Keratinocyte (primary cell): ENCODE data around the gene GRPEL1. TPM values are rescaled to one million over a fixed set of nuclear protein-coding genes. Genes with fewer than 3 reads are reported as not detected.

Experiments
- DNase-seq: peaks from one replicate; pipeline ENCODE4 v3.0.0-alpha.2; 2011; ENCODE audit warnings: low read depth, missing footprints, low spot score
- FAIRE-seq: peaks from 2 replicates; lab custom pipeline; 2011; peaks lifted over from hg19 to GRCh38; lab: Jason Lieb, UNC
- H2AFZ ChIP-seq: 2 replicates; pipeline ENCODE4 v1.6.0; 2012; ENCODE audit warnings: low read length, control low read depth, inconsistent platforms; ENCODE audit not compliant: control insufficient read depth
- H3K27ac ChIP-seq: 2 replicates; pipeline ENCODE4 v1.5.1; 2011; ENCODE audit warnings: low read length; ENCODE audit not compliant: control insufficient read depth, insufficient read depth
- H3K27me3 ChIP-seq: 3 replicates; pipeline ENCODE4 v1.6.0; 2011; ENCODE audit warnings: low read length; ENCODE audit not compliant: control insufficient read depth, insufficient read depth; ENCODE audit errors: extremely low read depth
- H3K36me3 ChIP-seq, 2 experiments: 2 replicates in 1 of 2; 3 replicates in 1 of 2; pipeline ENCODE4 v1.5.1; 2011; ENCODE audit warnings: low read length in 2 of 2, mild to moderate bottlenecking in 1 of 2; ENCODE audit not compliant: control insufficient read depth in 2 of 2, insufficient read depth in 2 of 2; ENCODE audit errors: extremely low read depth in 1 of 2
- H3K4me1 ChIP-seq: 3 replicates; pipeline ENCODE4 v1.5.1; 2011; ENCODE audit warnings: low read length; ENCODE audit not compliant: control insufficient read depth, insufficient read depth; ENCODE audit errors: extremely low read depth
- H3K4me2 ChIP-seq: 3 replicates; pipeline ENCODE4 v1.6.0; 2011; ENCODE audit warnings: low read depth, low read length; ENCODE audit not compliant: control insufficient read depth, insufficient read depth; ENCODE audit errors: extremely low read depth
- H3K4me3 ChIP-seq, 3 experiments: fragments of 200-600 bp in 1 of 3; sonication (generic) in 1 of 3; 2 replicates in 2 of 3; 3 replicates in 1 of 3; pipeline ENCODE4 v1.5.1; 2011 to 2016; ENCODE audit warnings: low read length in 3 of 3, mild to moderate bottlenecking in 3 of 3, control low read depth in 2 of 3, inconsistent platforms in 1 of 3, low read depth in 1 of 3, mixed read lengths in 1 of 3, mixed run types in 1 of 3, moderate library complexity in 1 of 3; ENCODE audit not compliant: control insufficient read depth in 2 of 3, insufficient read depth in 2 of 3; ENCODE audit errors: extremely low read depth in 1 of 3
- H3K79me2 ChIP-seq: 2 replicates; pipeline ENCODE4 v1.6.0; 2012; ENCODE audit warnings: low read length; ENCODE audit not compliant: control insufficient read depth, insufficient read depth
- H3K9ac ChIP-seq: 3 replicates; pipeline ENCODE4 v1.6.0; 2011; ENCODE audit warnings: low read length; ENCODE audit not compliant: control insufficient read depth, insufficient read depth; ENCODE audit errors: extremely low read depth
- H3K9me1 ChIP-seq: 3 replicates; pipeline ENCODE4 v1.6.0; 2011; ENCODE audit warnings: low read length; ENCODE audit not compliant: control insufficient read depth, insufficient read depth; ENCODE audit errors: extremely low read depth
- H3K9me3 ChIP-seq: 2 replicates; pipeline ENCODE4 v1.5.1; 2012; ENCODE audit warnings: low read depth, low read length; ENCODE audit not compliant: control insufficient read depth
- H4K20me1 ChIP-seq: 3 replicates; pipeline ENCODE4 v1.6.0; 2011; ENCODE audit warnings: low read length; ENCODE audit not compliant: control insufficient read depth, insufficient read depth; ENCODE audit errors: extremely low read depth
- CTCF ChIP-seq, 3 experiments: IDR thresholded peaks in 1 of 3; conservative IDR thresholded peaks in 1 of 3; optimal IDR thresholded peaks in 1 of 3; 2 replicates in 2 of 3; 3 replicates in 1 of 3; pipeline versions ENCODE3 to v1.5.1; 2011; ENCODE audit warnings: low read length in 3 of 3, mild to moderate bottlenecking in 3 of 3, moderate library complexity in 2 of 3, control low read depth in 1 of 3, inconsistent platforms in 1 of 3; ENCODE audit not compliant: insufficient read depth in 2 of 3; ENCODE audit errors: extremely low read depth in 1 of 3
- EZH2 ChIP-seq: IDR thresholded peaks from one replicate; pipeline ENCODE4 v1.6.1; 2012; ENCODE audit warnings: inconsistent platforms, mild to moderate bottlenecking, low read length, moderate library complexity
- dilution Hi-C: fragments of 300-500 bp; cut with MboI; formaldehyde crosslinking; loops from one replicate; pipeline ENCODE4 v1.7.0; 2020; ENCODE audit warnings: low sequenced_read_pairs; ENCODE audit not compliant: extremely low pct_ligation_motif_present
- polyA plus RNA-seq, 5 experiments: library from polyadenylated mRNA; depleted of rRNA in 3 of 5; stranded (reverse) in 3 of 5; stranded (forward) in 1 of 5; unstranded in 1 of 5; fragments of >200 nt; gene quantifications; 1 replicate in 1 of 5; 2 replicates in 3 of 5; 3 replicates in 1 of 5; pipeline versions ENCODE4 v1.2.1 to v1.2.3, GENCODE V29; 2011 to 2012; ENCODE audit warnings: missing spikeins in 2 of 5, low read depth in 1 of 5, low replicate concordance in 1 of 5

The GRPEL1 gene
- polyA plus RNA-seq, 1 donor (not counting 4 experiments of a cell fraction or from before 2014, with no cell fraction given), result 59.1 TPM

- Histone ChIP-seq H3K79me2 (peaks cover 66% of the 10 kb centered on the region), H3K9me1 (peaks cover 2% of the 10 kb centered on the region), H2AFZ (no peak overlapping the region), H4K20me1 (peaks cover 7% of the 10 kb centered on the region), H3K36me3 (peaks cover 2 to 16% of the 10 kb centered on the region in 2 experiments), H3K27ac (no peak overlapping the region), H3K4me2 (no peak overlapping the region), H3K27me3 (no peaks in the 10 kb centered on the region), H3K4me1 (peaks cover 13% of the 10 kb centered on the region), H3K9me3 (no peaks in the 10 kb centered on the region), H3K4me3 (no peak overlapping the region), H3K9ac (no peak overlapping the region)
- dilution Hi-C loops, result no loop called here
- DNase-seq, result no peak
- TF ChIP-seq EZH2 (no peak), CTCF (optimal IDR thresholded peaks at IDR 0.05 in 1 of 3, IDR thresholded peaks at IDR 0.05 in 1 of 3, conservative IDR thresholded peaks at IDR 0.05 in 1 of 3; ENCODE audit: extremely low read depth in 1 of 3, insufficient read depth in 2 of 3, low read length in 3 of 3) (no peak)
- no peak for FAIRE-seq
Measured at GRCh38 chr4:7045553-7045952, 22.3 kb downstream of the GRPEL1 start.

- Histone ChIP-seq H3K36me3 (peaks cover 0 to 16% of the 10 kb centered on the region in 2 experiments), H3K4me1 (peaks cover 13% of the 10 kb centered on the region), H3K4me2 (peak overlapping the region; percentile 69), H3K27ac (no peak overlapping the region), H3K4me3 (peak overlapping the region; percentile 79 to 99 (median 84)), H3K79me2 (peaks cover 54% of the 10 kb centered on the region), H3K27me3 (no peaks in the 10 kb centered on the region), H3K9ac (peak overlapping the region; percentile 87), H4K20me1 (peaks cover 7% of the 10 kb centered on the region), H3K9me3 (no peaks in the 10 kb centered on the region), H2AFZ (peak overlapping the region; percentile 90), H3K9me1 (peaks cover 2% of the 10 kb centered on the region)
- TF ChIP-seq EZH2 (no peak), CTCF (optimal IDR thresholded peaks at IDR 0.05 in 1 of 3, IDR thresholded peaks at IDR 0.05 in 1 of 3, conservative IDR thresholded peaks at IDR 0.05 in 1 of 3; ENCODE audit: extremely low read depth in 1 of 3, insufficient read depth in 2 of 3, low read length in 3 of 3) (no peak)
- DNase-seq (no peak), FAIRE-seq (no peak)
- dilution Hi-C loops, result no loop called here
Measured at GRCh38 chr4:7044137-7044930, 23.5 kb downstream of the GRPEL1 start.
